Glomerular visceral epithelial cell (primary cell): Measurements from ENCODE around the gene AGBL1.
"Not testable (repeated sequence)": the region's sequence is repeated elsewhere in the genome, so short reads cannot be mapped to it uniquely, and the experiment has no call there.

ENCODE experiments used
- DNase-seq: peaks from one replicate; pipeline ENCODE4 v3.0.0-alpha.2; 2016; ENCODE audit errors: extremely low spot score

The AGBL1 gene

GRCh38 chr15:86082619-86083380 is 3.1 kb downstream of the AGBL1 start:
- DNase-seq, result no peak

GRCh38 chr15:86087808-86088207 is 8.1 kb downstream of the AGBL1 start:
- no peak for DNase-seq

GRCh38 chr15:86089422-86089821 is 9.8 kb downstream of the AGBL1 start:
- no peak for DNase-seq

DNA sequence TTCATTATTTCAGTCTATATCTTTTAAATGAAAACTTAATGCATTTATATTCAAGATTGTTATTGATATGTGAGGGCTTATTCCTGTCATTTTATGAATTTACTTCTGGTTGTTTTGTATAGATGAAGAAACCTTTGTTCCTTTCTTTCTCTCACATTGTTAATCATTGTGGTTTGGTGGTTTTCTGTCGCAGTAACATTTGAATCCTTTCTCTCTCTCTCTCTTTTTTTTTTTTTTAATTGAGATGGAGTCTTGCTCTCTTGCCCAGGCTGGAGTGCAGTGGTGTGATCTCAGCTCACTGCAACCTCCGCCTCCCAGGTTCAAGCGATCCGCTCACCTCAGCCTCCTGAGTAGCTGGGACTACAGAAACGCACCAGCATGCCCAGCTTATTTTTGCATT is 22.1 kb downstream of the AGBL1 start:
- DNase-seq, result no peak

DNA sequence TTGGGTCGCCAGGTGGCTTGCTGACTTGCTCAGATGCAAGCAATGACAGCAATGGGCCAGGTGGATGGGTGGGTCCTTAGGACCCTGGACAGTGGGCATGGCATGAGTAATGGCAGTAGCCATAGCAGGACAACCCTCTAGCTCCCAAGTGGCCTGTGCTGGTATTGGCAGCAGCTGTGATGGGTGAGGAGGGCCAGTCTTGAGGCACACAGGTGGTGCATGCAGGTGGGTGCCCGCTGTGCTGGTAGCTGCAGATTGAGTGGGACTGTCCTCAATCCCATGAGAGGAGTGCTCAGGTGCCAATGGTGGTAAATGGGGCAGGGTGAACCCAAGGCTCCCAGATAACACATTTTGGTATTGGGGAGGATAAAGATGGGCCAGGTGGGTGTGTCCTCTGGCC is 24.2 kb downstream of the AGBL1 start:
- DNase-seq, result no peak

- DNase-seq, result no peak
Measured at GRCh38 chr15:86106306-86106705, 26.6 kb downstream of the AGBL1 start.

GRCh38 chr15:86115145-86115801 is 35.6 kb downstream of the AGBL1 start:
- DNase-seq, result no peak

GRCh38 chr15:86121568-86122225 is 42.0 kb downstream of the AGBL1 start:
- no peak for DNase-seq

- DNase-seq, result not testable (repeated sequence)
Measured at GRCh38 chr15:86122691-86123391, 43.2 kb downstream of the AGBL1 start.

GRCh38 chr15:86125775-86126174 is 46.1 kb downstream of the AGBL1 start:
- no peak for DNase-seq

- DNase-seq, result no peak
Measured at GRCh38 chr15:86127547-86127946, 47.9 kb downstream of the AGBL1 start.

DNA sequence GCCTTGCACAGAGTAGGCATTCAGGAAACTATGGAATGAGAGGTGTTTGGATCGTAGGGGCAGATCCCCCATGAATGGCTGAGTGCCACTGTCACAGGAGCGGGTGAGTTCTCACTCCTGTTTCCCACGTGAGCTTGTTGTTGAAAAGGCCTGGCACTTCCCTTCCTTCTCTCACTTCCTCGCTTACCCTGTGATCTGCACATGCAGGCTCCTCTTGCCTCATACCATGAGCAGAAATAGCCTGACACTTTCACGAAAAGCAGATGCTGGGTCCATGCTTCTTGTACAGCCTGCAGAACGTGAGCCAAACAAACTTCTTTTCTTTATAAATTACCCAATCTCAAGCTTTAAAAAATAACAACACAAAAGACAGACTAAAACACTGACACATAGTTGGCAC is 55.4 kb downstream of the AGBL1 start:
- no peak for DNase-seq

DNA sequence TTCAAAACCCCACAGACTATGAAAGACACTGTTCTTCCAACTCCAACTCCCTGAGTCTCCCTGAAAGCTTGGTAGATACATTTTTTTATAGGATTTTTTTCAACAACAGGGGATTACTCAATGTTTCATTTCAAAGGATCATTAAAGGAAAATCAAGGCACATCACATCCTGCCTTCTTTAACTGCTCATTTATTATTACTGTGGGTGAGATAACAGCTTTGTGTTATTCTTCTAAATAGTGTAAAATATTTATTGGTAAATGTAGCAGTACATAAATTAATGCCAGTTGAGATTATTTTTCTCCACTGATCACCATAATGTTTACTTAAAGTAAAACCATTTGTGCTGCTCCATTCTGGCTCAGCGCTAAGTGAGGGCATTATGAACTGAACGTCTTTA is 57.2 kb downstream of the AGBL1 start:
- no peak for DNase-seq

DNA sequence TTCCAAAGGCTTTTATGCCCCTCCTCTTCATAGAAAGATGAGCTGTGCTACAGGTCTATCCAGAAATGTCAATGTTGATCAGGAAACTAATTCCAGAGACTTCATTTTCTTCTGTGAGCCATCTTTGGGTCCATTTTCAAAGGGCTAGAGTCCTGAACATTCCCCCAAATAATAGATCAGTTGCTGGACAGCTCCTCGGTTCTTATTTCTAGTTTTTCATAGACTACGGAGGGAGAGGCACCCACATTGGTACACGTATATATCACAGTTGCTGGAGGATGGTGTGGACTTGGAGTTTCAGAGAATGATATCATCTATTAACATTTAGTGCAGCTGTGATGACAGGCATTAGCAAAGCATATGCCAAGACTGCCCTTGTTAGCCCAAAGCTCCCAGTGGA is 59.1 kb downstream of the AGBL1 start:
- DNase-seq, result no peak

GRCh38 chr15:86139828-86140227 is 60.2 kb downstream of the AGBL1 start:
- DNase-seq, result no peak

DNA sequence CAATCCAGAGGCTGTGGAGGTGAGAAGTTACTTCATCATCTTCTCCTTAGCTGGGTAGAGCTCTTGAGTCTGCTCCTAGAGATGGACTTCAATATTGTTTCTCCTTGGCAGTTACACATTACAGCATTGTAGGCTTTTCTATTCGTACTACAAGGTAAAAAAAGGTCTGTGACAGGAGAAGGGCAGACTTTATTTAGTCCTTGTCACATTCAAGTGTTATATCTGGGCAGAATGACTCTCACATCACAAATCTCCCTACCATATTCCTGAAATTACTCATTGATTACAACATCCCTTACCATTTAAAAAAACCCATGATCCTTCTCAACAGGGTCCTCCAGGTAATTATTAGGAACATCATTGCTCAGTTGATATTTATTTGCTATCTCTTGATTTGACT is 75.0 kb downstream of the AGBL1 start:
- DNase-seq, result no peak

DNA sequence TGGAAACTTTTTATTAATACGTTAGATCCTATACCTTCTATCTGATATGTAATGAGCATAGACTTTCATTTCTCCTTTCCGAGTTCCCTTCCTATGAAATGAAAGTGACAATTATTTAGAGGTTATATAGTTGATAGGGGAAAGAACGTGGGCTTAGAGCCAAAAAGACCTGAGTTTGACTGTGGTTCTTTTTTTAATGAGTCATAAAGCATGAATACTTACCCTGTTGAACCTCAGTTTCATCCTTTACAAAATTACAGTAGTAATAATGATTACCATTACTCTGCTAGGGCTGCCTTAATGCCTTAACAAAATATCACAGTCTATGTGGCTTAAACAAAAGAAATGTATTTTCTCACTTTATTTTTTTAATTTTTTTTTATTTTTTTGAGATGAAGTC is 75.9 kb downstream of the AGBL1 start:
- DNase-seq, result no peak

- no peak for DNase-seq
Measured at GRCh38 chr15:86157606-86158293, 78.1 kb downstream of the AGBL1 start.

DNA sequence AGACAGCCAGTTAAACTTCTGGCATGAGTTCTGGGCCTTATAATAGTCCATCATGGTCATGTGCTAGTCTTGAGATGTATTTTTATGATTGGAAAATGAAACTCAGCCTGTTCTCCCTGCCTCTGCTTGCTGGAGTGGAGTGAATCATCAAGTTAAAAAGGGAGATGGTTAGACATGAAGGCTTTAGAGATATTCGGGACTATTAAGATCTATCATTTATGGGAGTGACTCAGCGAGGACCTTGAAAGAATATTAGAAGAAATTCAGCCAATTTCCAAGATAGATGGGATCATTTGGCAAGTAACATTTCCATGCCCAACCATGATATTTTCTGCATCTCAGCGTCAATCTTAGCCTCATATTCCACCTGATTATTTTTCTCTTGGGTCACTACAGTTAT is 79.8 kb downstream of the AGBL1 start:
- DNase-seq, result no peak

DNA sequence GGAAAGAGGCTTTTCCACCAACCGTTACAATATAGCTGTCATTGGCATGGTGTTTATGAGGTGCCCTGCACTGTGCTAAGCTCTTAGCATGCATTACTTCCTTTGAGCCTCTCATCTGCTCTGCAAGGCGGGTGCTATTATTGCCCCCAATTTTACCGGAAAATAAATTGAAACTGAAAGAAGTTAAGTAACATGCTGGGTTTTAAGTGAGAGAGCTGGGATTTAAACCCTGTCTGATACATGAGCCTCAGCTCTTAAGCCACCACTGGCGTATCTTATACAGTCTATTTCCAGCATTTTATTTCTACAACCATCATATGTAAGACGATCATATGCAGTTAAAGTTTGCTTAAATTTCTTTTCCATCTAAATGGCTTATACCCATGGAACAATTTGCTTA is 81.6 kb downstream of the AGBL1 start:
- DNase-seq, result no peak

- no peak for DNase-seq
Measured at GRCh38 chr15:86162172-86162591, 82.5 kb downstream of the AGBL1 start.

- DNase-seq, result no peak
Measured at GRCh38 chr15:86162641-86163040, 83.0 kb downstream of the AGBL1 start.
